ENCODE measurements around the gene MARCHF11.

The MARCHF11 gene

GRCh38 chr5:16143361-16144049 lies 36.1 kb downstream of the MARCHF11 start:
- no peak for TF ChIP-seq ZFX (IDR thresholded peaks at IDR 0.05; ENCODE audit: borderline replicate concordance)
- TF ChIP-seq, protein P1, sequence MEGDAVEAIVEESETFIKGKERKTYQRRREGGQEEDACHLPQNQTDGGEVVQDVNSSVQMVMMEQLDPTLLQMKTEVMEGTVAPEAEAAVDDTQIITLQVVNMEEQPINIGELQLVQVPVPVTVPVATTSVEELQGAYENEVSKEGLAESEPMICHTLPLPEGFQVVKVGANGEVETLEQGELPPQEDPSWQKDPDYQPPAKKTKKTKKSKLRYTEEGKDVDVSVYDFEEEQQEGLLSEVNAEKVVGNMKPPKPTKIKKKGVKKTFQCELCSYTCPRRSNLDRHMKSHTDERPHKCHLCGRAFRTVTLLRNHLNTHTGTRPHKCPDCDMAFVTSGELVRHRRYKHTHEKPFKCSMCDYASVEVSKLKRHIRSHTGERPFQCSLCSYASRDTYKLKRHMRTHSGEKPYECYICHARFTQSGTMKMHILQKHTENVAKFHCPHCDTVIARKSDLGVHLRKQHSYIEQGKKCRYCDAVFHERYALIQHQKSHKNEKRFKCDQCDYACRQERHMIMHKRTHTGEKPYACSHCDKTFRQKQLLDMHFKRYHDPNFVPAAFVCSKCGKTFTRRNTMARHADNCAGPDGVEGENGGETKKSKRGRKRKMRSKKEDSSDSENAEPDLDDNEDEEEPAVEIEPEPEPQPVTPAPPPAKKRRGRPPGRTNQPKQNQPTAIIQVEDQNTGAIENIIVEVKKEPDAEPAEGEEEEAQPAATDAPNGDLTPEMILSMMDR (IDR thresholded peaks at IDR 0.05): no peak
- no peak overlapping the region for H3K27ac ChIP-seq

DNA sequence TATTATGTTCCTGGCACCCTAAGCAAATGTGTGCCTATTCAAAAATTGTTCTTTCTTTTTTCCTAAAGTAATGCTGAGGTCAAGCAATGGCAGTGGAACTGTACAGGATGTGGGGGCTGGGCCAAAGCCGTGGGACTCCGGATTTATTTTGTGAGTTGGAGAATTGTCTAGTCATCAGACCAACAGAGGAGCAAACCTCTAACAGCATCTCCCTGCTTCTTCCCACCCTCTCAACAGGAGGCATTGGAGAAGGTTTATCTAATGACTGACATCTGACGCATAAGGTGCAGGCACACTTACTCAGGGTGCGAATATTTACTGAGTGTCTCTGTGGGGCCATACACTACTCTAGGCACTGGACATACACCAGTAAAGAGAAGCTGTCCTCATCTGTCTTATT lies 38.6 kb downstream of the MARCHF11 start:
- TF ChIP-seq, protein P1 (IDR thresholded peaks at IDR 0.05): no peak
- TF ChIP-seq ZFX (IDR thresholded peaks at IDR 0.05; ENCODE audit: borderline replicate concordance): no peak
- H3K27ac ChIP-seq: no peak overlapping the region

DNA sequence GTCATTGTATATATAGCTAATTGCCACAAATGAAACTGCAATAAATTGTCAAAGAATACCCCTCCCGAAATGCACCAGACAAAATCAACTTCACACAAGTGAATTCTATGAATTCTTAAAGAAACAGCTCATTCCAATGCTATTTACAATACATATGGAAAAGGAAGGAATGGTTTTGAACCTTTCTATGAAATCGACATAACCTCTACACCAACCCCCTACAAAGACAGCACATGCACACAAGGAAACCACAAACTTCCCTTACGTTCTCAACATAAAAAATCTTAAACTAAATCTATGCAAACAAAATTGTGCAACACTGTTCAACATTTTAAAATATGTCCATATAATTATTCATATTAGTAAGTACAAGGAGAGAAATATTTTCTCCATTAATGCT lies 39.2 kb downstream of the MARCHF11 start:
- no peak for TF ChIP-seq ZFX (IDR thresholded peaks at IDR 0.05; ENCODE audit: borderline replicate concordance)
- TF ChIP-seq, protein P1 (IDR thresholded peaks at IDR 0.05): no peak
- H3K27ac ChIP-seq: no peak overlapping the region

DNA sequence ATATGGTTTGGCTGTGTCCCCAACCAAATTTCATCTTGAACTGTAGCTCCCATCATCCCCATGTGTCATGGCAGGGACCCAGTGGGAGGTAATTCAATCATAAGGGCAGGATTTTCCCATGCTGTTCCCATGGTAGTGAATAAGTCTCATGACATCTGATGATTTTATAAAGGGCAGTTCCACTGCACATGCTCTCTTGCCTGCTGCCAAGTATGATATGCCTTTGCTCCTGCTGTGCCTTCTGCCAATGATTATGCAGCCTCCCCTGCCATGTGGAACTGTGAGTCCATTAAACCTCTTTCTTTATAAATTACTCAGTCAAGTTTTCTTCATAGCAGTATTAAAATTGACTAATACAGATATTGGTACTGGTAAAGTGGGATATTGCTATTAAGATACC lies 42.4 kb downstream of the MARCHF11 start:
- no peak for TF ChIP-seq ZFX (IDR thresholded peaks at IDR 0.05; ENCODE audit: borderline replicate concordance)
- TF ChIP-seq, protein P1 (IDR thresholded peaks at IDR 0.05): no peak
- no peak overlapping the region for H3K27ac ChIP-seq

DNA sequence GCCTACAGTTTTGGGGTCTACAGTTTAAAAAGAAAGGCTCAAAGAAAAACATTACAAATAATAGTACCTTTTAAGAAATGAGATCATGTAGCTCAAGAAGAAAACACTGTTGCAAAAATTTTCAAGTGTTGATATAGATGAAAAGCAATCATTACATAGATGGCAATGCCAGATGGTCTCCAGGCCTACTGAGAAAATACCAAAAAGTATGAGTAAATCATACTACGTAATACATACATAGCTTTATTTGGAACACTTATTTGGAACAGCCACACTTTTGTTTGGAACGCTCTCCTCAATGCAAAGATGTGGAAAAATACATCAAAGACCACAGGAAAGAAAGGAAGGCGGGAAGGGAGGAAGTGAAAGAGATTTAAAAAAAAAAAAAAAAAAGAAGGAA lies 44.1 kb downstream of the MARCHF11 start:
- H3K27ac ChIP-seq: no peak overlapping the region
- TF ChIP-seq ZFX (IDR thresholded peaks at IDR 0.05; ENCODE audit: borderline replicate concordance): no peak
- TF ChIP-seq, protein P1 (IDR thresholded peaks at IDR 0.05): no peak

GRCh38 chr5:16135003-16135402 lies 44.6 kb downstream of the MARCHF11 start:
- H3K27ac ChIP-seq: no peak overlapping the region
- TF ChIP-seq ZFX (IDR thresholded peaks at IDR 0.05; ENCODE audit: borderline replicate concordance): no peak
- TF ChIP-seq, protein P1 (IDR thresholded peaks at IDR 0.05): no peak

DNA sequence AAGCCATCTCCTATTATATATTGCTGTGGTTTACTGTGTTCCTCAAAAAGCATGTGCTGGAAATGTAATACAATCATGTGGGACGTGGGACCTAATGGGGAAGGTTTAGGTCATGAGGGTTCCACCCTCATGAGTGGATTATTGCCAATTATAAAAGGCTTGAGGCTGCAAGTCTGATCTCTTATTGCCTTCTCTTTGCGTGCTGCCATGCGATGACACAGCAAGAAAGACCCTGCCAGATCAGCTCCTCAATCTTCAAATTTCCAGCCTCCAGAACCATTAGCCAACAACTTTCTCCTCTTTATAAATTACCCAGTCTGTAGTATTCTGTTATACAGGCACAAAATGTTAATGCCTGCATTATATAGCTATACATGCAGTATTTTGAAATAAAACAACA lies 45.4 kb downstream of the MARCHF11 start:
- H3K27ac ChIP-seq: no peak overlapping the region
- TF ChIP-seq, protein P1 (IDR thresholded peaks at IDR 0.05): no peak
- no peak for TF ChIP-seq ZFX (IDR thresholded peaks at IDR 0.05; ENCODE audit: borderline replicate concordance)
